Bronchial epithelial cell (primary cell): ENCODE measurements around the gene TFAP2D. TPM values are rescaled to one million over a fixed set of nuclear protein-coding genes. Genes with fewer than 3 reads are reported as not detected.

ENCODE experiments used
- DNase-seq: peaks from one replicate; pipeline ENCODE4 v3.0.0-alpha.2; 2010; ENCODE audit warnings: low read depth
- FAIRE-seq: peaks from 2 replicates; lab custom pipeline; 2011; peaks lifted over from hg19 to GRCh38; lab: Jason Lieb, UNC
- H3K27me3 ChIP-seq: 2 replicates; pipeline ENCODE4 v1.5.1; 2011; ENCODE audit warnings: low read length; ENCODE audit not compliant: control insufficient read depth, insufficient read depth
- H3K36me3 ChIP-seq: 2 replicates; pipeline ENCODE4 v1.5.1; 2011; ENCODE audit warnings: low read length; ENCODE audit not compliant: control insufficient read depth, insufficient read depth
- H3K4me3 ChIP-seq: 2 replicates; pipeline ENCODE4 v1.5.1; 2011; ENCODE audit warnings: mild to moderate bottlenecking, low read depth, low read length, control low read depth
- total RNA-seq: library from RNA; depleted of rRNA; stranded (reverse); fragments of >200 nt; gene quantifications from 2 replicates; pipeline ENCODE4 v1.2.1, GENCODE V29; 2014
- TF ChIP-seq, protein P1 (sequence below): IDR thresholded peaks from 2 replicates; pipeline ENCODE4 v1.5.1; 2011; ENCODE audit warnings: mild to moderate bottlenecking, moderate library complexity, low read length, control low read depth, inconsistent platforms; ENCODE audit not compliant: insufficient read depth, severe bottlenecking

Gene TFAP2D
- not detected in 2 replicates for total RNA-seq

DNA sequence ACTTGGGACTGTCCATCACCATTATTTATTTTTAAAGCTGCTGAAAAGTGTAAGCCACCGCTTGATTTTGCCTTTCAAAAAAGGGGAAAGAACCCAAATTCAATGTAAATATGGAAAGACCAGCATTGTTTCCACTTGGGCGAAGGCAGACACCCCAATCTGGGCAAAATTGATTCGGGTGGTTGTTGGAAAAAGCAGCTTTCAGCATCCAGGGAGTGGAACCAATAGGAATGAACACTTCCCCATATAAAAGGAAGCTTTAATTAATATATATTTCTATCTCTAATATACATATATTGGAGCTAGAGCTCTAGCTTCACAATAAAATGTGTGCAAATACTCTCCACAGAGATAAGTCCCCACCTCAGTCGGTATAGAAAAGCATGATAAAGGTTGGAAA lies at the start of gene TFAP2D:
Gene TFAP2D (plus strand): TSS at position 301 of the 400 bp plus-strand sequence. CDS start 530 bp downstream, outside the sequence.
- FAIRE-seq (no peak), DNase-seq (no peak)
- H3K27me3 ChIP-seq, result peaks cover 57% of the 10 kb centered on the region
- TF ChIP-seq, protein P1, sequence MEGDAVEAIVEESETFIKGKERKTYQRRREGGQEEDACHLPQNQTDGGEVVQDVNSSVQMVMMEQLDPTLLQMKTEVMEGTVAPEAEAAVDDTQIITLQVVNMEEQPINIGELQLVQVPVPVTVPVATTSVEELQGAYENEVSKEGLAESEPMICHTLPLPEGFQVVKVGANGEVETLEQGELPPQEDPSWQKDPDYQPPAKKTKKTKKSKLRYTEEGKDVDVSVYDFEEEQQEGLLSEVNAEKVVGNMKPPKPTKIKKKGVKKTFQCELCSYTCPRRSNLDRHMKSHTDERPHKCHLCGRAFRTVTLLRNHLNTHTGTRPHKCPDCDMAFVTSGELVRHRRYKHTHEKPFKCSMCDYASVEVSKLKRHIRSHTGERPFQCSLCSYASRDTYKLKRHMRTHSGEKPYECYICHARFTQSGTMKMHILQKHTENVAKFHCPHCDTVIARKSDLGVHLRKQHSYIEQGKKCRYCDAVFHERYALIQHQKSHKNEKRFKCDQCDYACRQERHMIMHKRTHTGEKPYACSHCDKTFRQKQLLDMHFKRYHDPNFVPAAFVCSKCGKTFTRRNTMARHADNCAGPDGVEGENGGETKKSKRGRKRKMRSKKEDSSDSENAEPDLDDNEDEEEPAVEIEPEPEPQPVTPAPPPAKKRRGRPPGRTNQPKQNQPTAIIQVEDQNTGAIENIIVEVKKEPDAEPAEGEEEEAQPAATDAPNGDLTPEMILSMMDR, result no peak
- no peaks in the 10 kb centered on the region for H3K36me3 ChIP-seq
- no peak within 1 kb of the TSS for H3K4me3 ChIP-seq

DNA sequence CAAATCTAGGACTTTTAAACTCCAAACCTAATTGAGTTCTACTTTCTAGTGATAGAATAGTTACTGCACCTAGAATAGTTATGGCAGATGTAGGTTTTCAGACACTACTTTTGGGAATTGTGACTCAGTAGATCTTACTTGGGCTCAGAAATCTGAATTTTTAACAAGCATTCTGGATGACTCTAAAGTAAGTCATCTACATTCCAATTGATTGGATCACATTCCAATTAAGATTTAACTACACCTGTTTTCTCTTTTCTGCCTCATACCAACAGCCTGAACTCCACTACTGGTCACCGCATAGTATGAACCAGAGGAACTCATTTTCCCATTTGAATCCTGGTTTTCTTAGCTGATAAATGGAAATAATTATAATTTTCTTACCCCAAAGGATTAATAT lies 49.5 kb upstream of the TFAP2D start:
- no peaks in the 10 kb centered on the region for H3K36me3 ChIP-seq
- no peak overlapping the region for H3K4me3 ChIP-seq
- FAIRE-seq (no peak), DNase-seq (peak; percentile 5)
- TF ChIP-seq, protein P1, result no peak
- H3K27me3 ChIP-seq, result no peaks in the 10 kb centered on the region

DNA sequence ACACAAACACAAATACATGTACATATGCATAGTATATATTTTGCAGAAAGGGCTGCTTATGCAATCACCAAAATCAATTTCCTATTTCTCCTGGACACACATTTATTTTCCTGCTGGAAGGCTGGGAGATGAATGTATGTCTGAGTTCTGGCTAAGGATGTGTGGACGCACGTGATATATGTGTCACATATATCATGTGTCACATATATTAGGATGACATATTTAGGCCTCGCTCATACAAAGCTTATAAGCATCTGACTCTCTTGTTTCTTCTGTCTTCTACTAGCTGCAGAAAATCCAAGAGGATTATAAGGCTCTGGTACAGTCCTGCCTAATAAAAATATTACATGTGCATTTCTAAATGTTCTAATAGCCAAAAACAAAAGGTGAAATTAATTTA lies 47.2 kb upstream of the TFAP2D start:
- no peak for DNase-seq
- no peak for FAIRE-seq
- no peaks in the 10 kb centered on the region for H3K36me3 ChIP-seq
- no peak overlapping the region for H3K4me3 ChIP-seq
- no peaks in the 10 kb centered on the region for H3K27me3 ChIP-seq
- TF ChIP-seq, protein P1, result no peak

DNA sequence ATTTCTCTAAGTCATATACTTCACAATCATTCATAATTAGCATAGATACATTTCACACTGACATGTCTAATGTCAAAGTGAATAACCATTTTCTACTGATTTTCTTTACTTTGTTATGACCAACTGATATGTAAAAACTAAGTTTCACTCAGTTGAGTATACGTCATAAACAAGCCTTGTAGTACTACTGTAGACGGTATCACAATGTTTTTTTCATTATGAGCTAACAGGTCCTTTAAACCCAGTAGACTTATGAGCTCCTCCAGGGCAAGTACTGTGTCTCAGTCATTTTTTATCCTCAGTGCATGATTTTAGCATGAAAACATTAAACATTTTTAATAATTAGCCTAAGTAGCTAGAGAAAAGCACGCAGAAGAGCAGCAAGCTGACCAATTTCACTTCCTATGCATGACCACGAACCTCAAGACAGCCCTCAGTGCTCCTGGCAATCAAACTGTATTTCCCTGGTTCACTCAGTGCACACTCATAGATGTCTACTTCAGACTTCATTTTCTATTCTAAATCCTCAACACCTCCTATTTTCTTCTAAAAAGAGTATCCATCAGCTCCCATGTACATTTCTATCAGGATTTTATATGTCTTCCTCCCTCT lies 32.0 kb upstream of the TFAP2D start:
- Histone ChIP-seq H3K27me3 (no peaks in the 10 kb centered on the region), H3K36me3 (no peaks in the 10 kb centered on the region), H3K4me3 (no peak overlapping the region)
- FAIRE-seq (no peak), DNase-seq (no peak)
- TF ChIP-seq, protein P1, result no peak

DNA sequence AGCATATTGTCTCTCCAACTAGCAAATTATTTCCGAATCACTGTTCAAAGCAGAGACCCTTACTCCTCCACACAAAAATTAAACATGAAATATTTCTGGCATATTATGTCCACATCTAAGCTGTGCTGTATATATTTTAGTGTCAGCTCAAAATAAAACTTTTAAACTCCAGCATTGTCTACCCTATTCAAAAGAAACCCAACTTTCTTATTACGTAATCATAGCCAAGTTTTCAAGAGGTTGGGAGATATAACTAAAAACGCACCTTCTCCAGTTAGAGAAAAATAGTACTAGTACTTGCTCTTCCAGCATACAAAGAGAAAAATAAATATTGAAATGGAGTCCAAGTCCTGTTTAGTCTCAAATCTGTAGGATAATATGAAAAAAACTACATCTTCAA lies 24.1 kb upstream of the TFAP2D start:
- TF ChIP-seq, protein P1, result no peak
- Histone ChIP-seq H3K4me3 (no peak overlapping the region), H3K27me3 (peaks cover 2% of the 10 kb centered on the region), H3K36me3 (no peaks in the 10 kb centered on the region)
- DNase-seq, result no peak
- FAIRE-seq, result no peak

DNA sequence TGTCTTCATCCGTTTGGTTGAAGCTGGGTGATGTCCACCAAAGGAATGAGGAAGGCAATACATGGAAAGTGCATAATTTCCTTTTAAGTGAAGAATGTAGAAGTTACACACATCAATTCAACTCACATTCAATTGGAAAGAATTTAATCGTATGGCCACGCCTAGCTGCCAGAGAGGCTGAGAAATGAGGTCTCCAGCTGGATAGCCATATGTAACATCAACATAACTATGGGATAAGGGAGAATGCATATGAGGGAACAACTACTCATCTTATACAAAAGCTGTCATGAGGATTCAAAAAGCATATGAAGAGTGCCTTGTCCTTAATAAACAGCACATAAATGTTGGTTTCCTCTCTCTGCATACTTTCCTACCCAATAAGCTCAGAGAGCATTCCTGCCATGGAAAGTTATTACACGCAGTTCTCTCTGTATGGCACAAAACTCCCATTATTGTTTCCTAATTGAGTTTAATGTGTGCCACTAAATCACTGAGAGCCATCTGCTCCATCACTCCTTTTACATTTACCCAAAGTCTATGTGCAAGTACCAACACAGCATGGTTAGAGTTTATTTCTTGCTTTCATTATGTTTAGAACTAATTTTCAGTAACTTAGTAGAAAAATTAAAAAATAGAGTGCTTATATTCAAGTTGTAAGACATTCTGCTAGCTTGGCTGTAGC lies 21.4 kb upstream of the TFAP2D start:
- Histone ChIP-seq H3K4me3 (no peak overlapping the region), H3K36me3 (no peaks in the 10 kb centered on the region), H3K27me3 (peaks cover 2% of the 10 kb centered on the region)
- no peak for DNase-seq
- FAIRE-seq, result no peak
- TF ChIP-seq, protein P1, result no peak
